Measurements from ENCODE around the gene OVOL1. TPM values are rescaled to one million over a fixed set of nuclear protein-coding genes. Genes with fewer than 3 reads are reported as not detected.

OVOL1 gene
- total RNA-seq, 5 donors from 2014 or later (not counting 1 experiment from before 2014, with no cell fraction given), result 0.12 to 0.13 TPM; not detected in 3

DNA sequence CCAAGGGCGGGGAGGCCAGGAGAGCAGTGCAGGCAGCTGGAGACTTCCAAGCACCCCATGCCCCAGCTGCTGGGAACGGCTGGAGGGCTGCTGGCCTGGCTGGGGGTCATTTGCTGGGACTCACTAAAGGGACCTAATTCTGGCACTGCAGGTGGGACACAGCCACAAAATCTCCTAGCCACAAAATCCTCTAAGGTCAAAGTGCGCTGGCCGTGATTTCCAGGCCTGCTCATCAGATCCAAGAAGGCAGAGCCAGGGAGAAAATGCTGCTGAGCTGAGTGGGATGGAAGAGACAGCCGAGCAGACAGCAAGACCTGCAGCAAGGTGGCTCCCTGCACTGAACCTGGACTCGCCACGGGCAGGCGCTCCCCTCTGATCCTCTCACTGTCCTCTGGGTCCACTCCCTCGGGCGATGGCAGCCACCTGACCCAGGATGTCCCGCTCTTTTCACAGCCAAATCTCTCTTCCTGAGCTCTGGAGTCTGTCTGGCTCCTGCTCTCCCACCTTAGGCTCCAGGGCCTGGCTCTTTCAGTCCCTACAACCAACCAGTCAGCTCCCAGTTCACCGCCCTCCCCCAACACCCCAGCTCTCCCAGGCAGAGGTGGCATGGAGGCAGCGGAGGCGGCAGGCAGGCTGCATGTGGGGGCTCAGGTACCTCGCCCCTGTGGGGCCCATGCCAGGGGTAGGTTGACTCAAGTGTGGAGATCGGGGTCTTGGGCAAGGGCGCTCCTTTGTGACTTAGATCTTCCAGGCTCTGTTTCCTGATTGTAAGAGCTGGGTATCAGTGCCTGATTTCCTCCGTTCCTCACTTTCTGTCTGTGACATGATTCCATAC lies 14.5 kb downstream of the OVOL1 start:
- H3K27ac ChIP-seq (ENCODE audit: low read length), result no peak overlapping the region
- WGBS (ENCODE audit: insufficient coverage), result 72% methylated on average over 10 of the region's 18 CpGs
- no peaks in the 10 kb centered on the region for H3K36me3 Mint-ChIP-seq
- H3K4me1 ChIP-seq (ENCODE audit: control insufficient read depth in 1 of 2, extremely low read depth in 1 of 2, insufficient read depth in 2 of 2, low read length in 2 of 2), result no peaks in the 10 kb centered on the region
- peaks cover 0 to 5% (median 0%) of the 10 kb centered on the region in 3 donors for H3K4me1 Mint-ChIP-seq
- H3K27me3 Mint-ChIP-seq, result peaks cover 24 to 61% of the 10 kb centered on the region in 2 donors
- ChIA-PET CTCF (interaction anchor here in 1 of 2 donors (0.6 kb wide), 1 partner anchor 8 kb away, joined by 4 read pairs; no protein-coding TSS in a partner anchor), POLR2A (interaction anchor here in 1 of 2 donors (0.5 to 0.7 kb wide), 2 partner anchors 222 to 297 kb away, joined by 3 read pairs; no protein-coding TSS in a partner anchor)
- no peak overlapping the region for H3K4me3 Mint-ChIP-seq
- ATAC-seq (replicated peaks in 1 of 4) (no peak), DNase-seq (no peak)
- no peaks in the 10 kb centered on the region for H3K9me3 Mint-ChIP-seq
- no peaks in the 10 kb centered on the region for H3K36me3 ChIP-seq (ENCODE audit: control insufficient read depth in 2 of 2, extremely low read depth in 1 of 2, insufficient read depth in 1 of 2, low read length in 1 of 2)
- no peaks in the 10 kb centered on the region for H3K9me3 ChIP-seq
- H3K27ac Mint-ChIP-seq, result no peak overlapping the region
- H3K27me3 ChIP-seq (replicated peaks in 1 of 2; ENCODE audit: control insufficient read depth in 2 of 2, extremely low read depth in 1 of 2, insufficient read depth in 2 of 2, low read length in 1 of 2), result peaks cover 5 to 84% of the 10 kb centered on the region in 2 experiments
- H3K4me3 ChIP-seq (ENCODE audit: control insufficient read depth in 1 of 2, extremely low read depth in 1 of 2, low read length in 1 of 2), result no peak overlapping the region

DNA sequence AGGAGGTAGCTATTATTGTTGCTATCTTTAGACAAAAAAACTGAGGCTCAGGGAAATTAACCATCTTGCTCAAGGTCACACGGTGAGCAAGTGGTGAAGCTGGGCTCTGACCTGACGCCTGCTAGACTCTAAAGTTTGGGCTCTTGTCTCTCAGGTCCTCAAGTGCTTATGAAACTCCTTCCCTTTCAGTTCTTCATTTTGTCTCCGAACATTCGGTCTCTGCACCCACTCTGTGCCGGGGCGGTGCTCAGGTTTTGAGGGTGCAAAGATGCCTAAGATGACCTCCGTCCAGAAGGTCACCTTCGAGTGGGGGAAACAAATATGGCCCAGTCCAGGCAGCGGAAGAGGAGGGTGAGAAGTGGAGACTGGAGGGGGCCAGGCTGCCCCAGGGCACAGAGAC lies 16.0 kb downstream of the OVOL1 start:
- Histone ChIP-seq H3K27me3 (replicated peaks in 1 of 2; ENCODE audit: control insufficient read depth in 2 of 2, extremely low read depth in 1 of 2, insufficient read depth in 2 of 2, low read length in 1 of 2) (peaks cover 5 to 75% of the 10 kb centered on the region in 2 experiments), H3K27ac (ENCODE audit: low read length) (no peak overlapping the region), H3K4me1 (ENCODE audit: control insufficient read depth in 1 of 2, extremely low read depth in 1 of 2, insufficient read depth in 2 of 2, low read length in 2 of 2) (no peaks in the 10 kb centered on the region), H3K4me3 (ENCODE audit: control insufficient read depth in 1 of 2, extremely low read depth in 1 of 2, low read length in 1 of 2) (no peak overlapping the region), H3K36me3 (ENCODE audit: control insufficient read depth in 2 of 2, extremely low read depth in 1 of 2, insufficient read depth in 1 of 2, low read length in 1 of 2) (no peaks in the 10 kb centered on the region), H3K9me3 (no peaks in the 10 kb centered on the region)
- WGBS (ENCODE audit: insufficient coverage), result 89% methylated on average over 5 of the region's 9 CpGs
- ATAC-seq (replicated peaks in 1 of 4) (no peak), DNase-seq (no peak)
- H3K27ac Mint-ChIP-seq, result no peak overlapping the region
- peaks cover 24 to 53% of the 10 kb centered on the region in 2 donors for H3K27me3 Mint-ChIP-seq
- H3K4me1 Mint-ChIP-seq, result peaks cover 0 to 5% (median 0%) of the 10 kb centered on the region in 3 donors
- H3K4me3 Mint-ChIP-seq, result no peak overlapping the region
- no peaks in the 10 kb centered on the region for H3K36me3 Mint-ChIP-seq
- CTCF ChIA-PET, result no interaction called here
- H3K9me3 Mint-ChIP-seq, result no peaks in the 10 kb centered on the region
- POLR2A ChIA-PET, result no interaction called here

DNA sequence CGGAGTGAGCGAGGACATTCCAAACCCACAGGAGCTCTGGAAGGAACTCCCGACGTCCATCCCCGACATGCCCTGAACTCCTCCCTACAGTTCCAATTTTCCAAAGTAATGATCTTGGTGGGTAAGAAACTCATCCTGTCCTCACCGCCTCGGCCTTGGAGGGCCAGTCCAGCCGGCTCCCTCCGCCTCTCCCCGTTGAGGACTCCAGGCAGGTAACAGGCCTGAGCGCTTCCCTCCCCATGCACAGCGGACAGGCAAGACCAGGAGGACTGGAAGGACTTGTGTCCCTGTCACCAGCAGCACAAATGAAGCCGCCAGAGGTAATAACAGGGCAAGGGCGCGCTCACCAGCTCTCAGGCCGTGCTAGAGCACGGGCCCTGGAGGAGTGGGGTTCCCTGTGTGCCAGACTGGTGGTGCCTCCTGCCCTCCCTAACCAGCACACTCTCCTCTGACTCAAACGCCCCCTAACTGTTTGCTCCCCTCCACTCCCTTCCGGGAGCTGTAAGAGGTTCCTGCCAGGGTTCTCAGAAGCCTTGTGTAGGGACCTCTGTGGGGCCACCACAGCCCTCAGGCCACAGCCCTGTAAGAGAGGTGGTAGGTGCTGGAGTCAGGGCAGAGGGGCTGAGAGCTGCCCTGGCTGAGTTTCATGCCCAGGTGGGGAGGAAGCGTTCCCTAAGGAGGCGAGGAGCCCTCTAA lies 17.1 kb downstream of the OVOL1 start:
- Histone ChIP-seq H3K27ac (ENCODE audit: low read length) (no peak overlapping the region), H3K4me3 (ENCODE audit: control insufficient read depth in 1 of 2, extremely low read depth in 1 of 2, low read length in 1 of 2) (no peak overlapping the region), H3K36me3 (ENCODE audit: control insufficient read depth in 2 of 2, extremely low read depth in 1 of 2, insufficient read depth in 1 of 2, low read length in 1 of 2) (no peaks in the 10 kb centered on the region), H3K9me3 (no peaks in the 10 kb centered on the region), H3K4me1 (ENCODE audit: control insufficient read depth in 1 of 2, extremely low read depth in 1 of 2, insufficient read depth in 2 of 2, low read length in 2 of 2) (no peaks in the 10 kb centered on the region), H3K27me3 (replicated peaks in 1 of 2; ENCODE audit: control insufficient read depth in 2 of 2, extremely low read depth in 1 of 2, insufficient read depth in 2 of 2, low read length in 1 of 2) (peaks cover 5 to 74% of the 10 kb centered on the region in 2 experiments)
- no peak for DNase-seq
- CTCF ChIA-PET, result no interaction called here
- Mint-ChIP-seq H3K27me3 (peaks cover 25 to 49% of the 10 kb centered on the region in 2 donors), H3K36me3 (no peaks in the 10 kb centered on the region), H3K4me1 (peaks cover 0 to 2% (median 0%) of the 10 kb centered on the region in 3 donors), H3K9me3 (no peaks in the 10 kb centered on the region), H3K4me3 (no peak overlapping the region), H3K27ac (no peak overlapping the region)
- WGBS (ENCODE audit: insufficient coverage), result 65% methylated on average over 13 of the region's 21 CpGs
- POLR2A ChIA-PET, result interaction anchor here in 1 of 2 donors (0.7 kb wide), 1 partner anchor 219 kb away, joined by 3 read pairs; no protein-coding TSS in a partner anchor
- no peak for ATAC-seq (replicated peaks in 1 of 4)

DNA sequence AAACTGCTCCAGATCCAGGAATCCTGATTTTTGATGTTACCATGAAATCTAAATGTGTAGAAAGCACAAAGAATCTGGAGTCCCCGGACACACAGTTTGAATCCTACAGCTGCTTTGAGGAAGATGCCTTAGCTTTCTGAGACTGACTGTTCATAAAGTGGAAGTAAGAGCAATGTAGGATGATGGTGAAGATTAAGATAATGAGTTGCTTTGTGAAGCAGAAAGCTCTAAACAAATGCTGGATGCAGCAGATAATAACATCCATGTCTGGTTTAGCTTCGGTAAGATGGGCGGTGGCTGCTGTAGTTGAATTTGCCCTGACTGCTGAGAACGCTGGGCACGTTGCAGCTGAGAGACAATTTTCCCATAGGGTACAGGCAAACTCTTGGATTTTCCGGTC lies 20.1 kb downstream of the OVOL1 start:
- H3K4me3 Mint-ChIP-seq, result no peak overlapping the region
- no peaks in the 10 kb centered on the region for H3K9me3 Mint-ChIP-seq
- ATAC-seq (replicated peaks in 1 of 4) (no peak), DNase-seq (no peak)
- peaks cover 0 to 4% (median 0%) of the 10 kb centered on the region in 3 donors for H3K4me1 Mint-ChIP-seq
- Histone ChIP-seq H3K36me3 (ENCODE audit: control insufficient read depth in 2 of 2, extremely low read depth in 1 of 2, insufficient read depth in 1 of 2, low read length in 1 of 2) (no peaks in the 10 kb centered on the region), H3K27me3 (replicated peaks in 1 of 2; ENCODE audit: control insufficient read depth in 2 of 2, extremely low read depth in 1 of 2, insufficient read depth in 2 of 2, low read length in 1 of 2) (peaks cover 5 to 52% of the 10 kb centered on the region in 2 experiments), H3K27ac (ENCODE audit: low read length) (no peak overlapping the region), H3K9me3 (no peaks in the 10 kb centered on the region), H3K4me1 (ENCODE audit: control insufficient read depth in 1 of 2, extremely low read depth in 1 of 2, insufficient read depth in 2 of 2, low read length in 2 of 2) (no peaks in the 10 kb centered on the region), H3K4me3 (ENCODE audit: control insufficient read depth in 1 of 2, extremely low read depth in 1 of 2, low read length in 1 of 2) (no peak overlapping the region)
- WGBS (ENCODE audit: insufficient coverage), result 78% methylated on average over 6 of the region's 6 CpGs
- no peaks in the 10 kb centered on the region for H3K36me3 Mint-ChIP-seq
- POLR2A ChIA-PET, result interaction anchor here in 1 of 2 donors (0.6 kb wide), 1 partner anchor 478 kb away, joined by 4 read pairs; no protein-coding TSS in a partner anchor
- H3K27me3 Mint-ChIP-seq, result peaks cover 17 to 27% of the 10 kb centered on the region in 2 donors
- CTCF ChIA-PET, result interaction anchor here in 1 of 2 donors (0.7 to 0.9 kb wide), 2 partner anchors 11 to 505 kb away, joined by 6 to 7 read pairs; no protein-coding TSS in a partner anchor
- no peak overlapping the region for H3K27ac Mint-ChIP-seq

DNA sequence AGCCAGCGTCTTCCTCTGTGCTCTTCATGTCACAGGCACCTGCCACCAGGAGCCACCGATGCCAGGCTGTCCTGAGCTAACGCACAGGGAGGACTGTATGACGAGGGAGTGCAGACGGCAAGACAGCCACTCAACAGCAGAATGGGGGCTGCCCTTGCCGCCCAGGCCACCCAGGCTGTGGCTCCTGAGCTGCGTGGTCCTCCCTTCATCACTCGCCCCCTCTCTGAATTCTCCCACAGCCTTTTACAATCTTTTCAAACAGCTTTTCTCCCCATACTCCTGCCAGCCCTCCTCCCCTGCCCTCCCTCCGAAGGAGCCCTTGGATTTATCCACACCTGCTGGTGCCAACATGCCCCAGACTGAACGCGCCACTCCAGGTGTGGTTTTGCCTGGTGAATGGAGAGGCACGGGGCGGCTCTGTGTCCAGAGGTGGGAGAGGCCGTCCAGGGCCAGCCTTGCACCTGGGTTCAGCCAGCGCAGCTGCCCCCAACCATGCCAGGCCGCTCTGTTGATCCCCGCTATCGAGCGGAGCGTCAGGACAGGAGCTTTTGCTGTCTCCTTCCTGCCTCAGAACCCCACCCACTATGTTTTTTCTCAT lies 22.0 kb downstream of the OVOL1 start:
- CTCF ChIA-PET, result no interaction called here
- WGBS (ENCODE audit: insufficient coverage), result 85% methylated on average over 13 of the region's 20 CpGs
- Mint-ChIP-seq H3K4me3 (no peak overlapping the region), H3K27ac (no peak overlapping the region), H3K9me3 (no peaks in the 10 kb centered on the region), H3K36me3 (no peaks in the 10 kb centered on the region), H3K27me3 (peaks cover 9 to 12% of the 10 kb centered on the region in 2 donors), H3K4me1 (peaks cover 0 to 4% (median 0%) of the 10 kb centered on the region in 3 donors)
- H3K4me3 ChIP-seq (ENCODE audit: control insufficient read depth in 1 of 2, extremely low read depth in 1 of 2, low read length in 1 of 2), result no peak overlapping the region
- no peaks in the 10 kb centered on the region for H3K4me1 ChIP-seq (ENCODE audit: control insufficient read depth in 1 of 2, extremely low read depth in 1 of 2, insufficient read depth in 2 of 2, low read length in 2 of 2)
- no peak for ATAC-seq (replicated peaks in 1 of 4)
- no peaks in the 10 kb centered on the region for H3K36me3 ChIP-seq (ENCODE audit: control insufficient read depth in 2 of 2, extremely low read depth in 1 of 2, insufficient read depth in 1 of 2, low read length in 1 of 2)
- no peaks in the 10 kb centered on the region for H3K9me3 ChIP-seq
- H3K27ac ChIP-seq (ENCODE audit: low read length), result no peak overlapping the region
- POLR2A ChIA-PET, result no interaction called here
- no peak for DNase-seq
- H3K27me3 ChIP-seq (replicated peaks in 1 of 2; ENCODE audit: control insufficient read depth in 2 of 2, extremely low read depth in 1 of 2, insufficient read depth in 2 of 2, low read length in 1 of 2), result peaks cover under 1 to 36% of the 10 kb centered on the region in 2 experiments

DNA sequence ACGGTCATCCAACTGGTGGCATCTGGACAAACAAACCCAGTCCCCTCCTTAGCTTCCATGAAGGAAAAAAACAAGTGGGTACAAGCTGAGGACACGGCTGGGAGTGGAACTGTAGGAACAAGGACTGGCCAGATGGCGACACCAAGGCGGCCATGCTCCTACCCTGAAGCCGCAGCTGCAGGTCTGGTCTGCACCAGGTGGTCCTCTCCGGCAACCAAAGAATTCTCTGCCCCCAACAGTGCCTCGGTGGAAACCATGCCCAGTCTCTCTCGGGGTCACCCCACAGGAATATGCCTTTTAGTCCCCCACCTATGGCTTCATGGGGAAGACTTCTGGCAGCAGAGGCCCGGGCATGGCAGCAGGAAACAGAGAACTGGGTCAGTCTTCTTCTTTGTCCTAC lies 22.6 kb downstream of the OVOL1 start:
- Histone ChIP-seq H3K4me1 (ENCODE audit: control insufficient read depth in 1 of 2, extremely low read depth in 1 of 2, insufficient read depth in 2 of 2, low read length in 2 of 2) (no peaks in the 10 kb centered on the region), H3K9me3 (no peaks in the 10 kb centered on the region), H3K36me3 (ENCODE audit: control insufficient read depth in 2 of 2, extremely low read depth in 1 of 2, insufficient read depth in 1 of 2, low read length in 1 of 2) (no peaks in the 10 kb centered on the region), H3K27me3 (replicated peaks in 1 of 2; ENCODE audit: control insufficient read depth in 2 of 2, extremely low read depth in 1 of 2, insufficient read depth in 2 of 2, low read length in 1 of 2) (peaks cover 0 to 29% of the 10 kb centered on the region in 2 experiments), H3K27ac (ENCODE audit: low read length) (no peak overlapping the region), H3K4me3 (ENCODE audit: control insufficient read depth in 1 of 2, extremely low read depth in 1 of 2, low read length in 1 of 2) (no peak overlapping the region)
- ATAC-seq (replicated peaks in 1 of 4) (no peak), DNase-seq (no peak)
- 75% methylated on average over 8 of the region's 9 CpGs for WGBS (ENCODE audit: insufficient coverage)
- Mint-ChIP-seq H3K36me3 (no peaks in the 10 kb centered on the region), H3K27ac (no peak overlapping the region), H3K9me3 (no peaks in the 10 kb centered on the region), H3K4me1 (peaks cover 0 to 4% (median 0%) of the 10 kb centered on the region in 3 donors), H3K27me3 (peaks cover 6 to 8% of the 10 kb centered on the region in 2 donors), H3K4me3 (no peak overlapping the region)
- CTCF ChIA-PET, result no interaction called here
- POLR2A ChIA-PET, result no interaction called here

All from T-cell (primary cell).